ENCODE results near the gene RHOH. TPM values are rescaled to one million over a fixed set of nuclear protein-coding genes. Genes with fewer than 3 reads are reported as not detected.

The RHOH gene
- total RNA-seq, 2 donors from 2014 or later, result 1.6 to 2.6 TPM

GRCh38 chr4:40216622-40217366 is 20.0 kb downstream of the RHOH start:
- TF ChIP-seq CTCF (IDR thresholded peaks at IDR 0.05), result no peak
- Histone ChIP-seq H3K4me1 (no peaks in the 10 kb centered on the region), H3K36me3 (no peaks in the 10 kb centered on the region), H3K4me3 (no peak overlapping the region), H3K9me3 (no peaks in the 10 kb centered on the region), H3K27me3 (no peaks in the 10 kb centered on the region), H3K9ac (ENCODE audit: low read depth in 2 of 2, low read length in 2 of 2) (no peak overlapping the region), H3K27ac (no peak overlapping the region)
- intact Hi-C loops (cut with DNase I), result no loop called here
- DNase-seq, result no peak

- no peaks in the 10 kb centered on the region for H3K4me1 ChIP-seq
- H3K27me3 ChIP-seq, result no peaks in the 10 kb centered on the region
- no peaks in the 10 kb centered on the region for H3K9me3 ChIP-seq
- no peak overlapping the region for H3K27ac ChIP-seq
- no peak overlapping the region for H3K4me3 ChIP-seq
- intact Hi-C loops (cut with DNase I), result no loop called here
- no peak overlapping the region for H3K9ac ChIP-seq (ENCODE audit: low read depth in 2 of 2, low read length in 2 of 2)
- TF ChIP-seq CTCF (IDR thresholded peaks at IDR 0.05), result no peak
- DNase-seq, result no peak
- no peaks in the 10 kb centered on the region for H3K36me3 ChIP-seq
Measured at GRCh38 chr4:40221744-40222143, 24.9 kb downstream of the RHOH start.

GRCh38 chr4:40223343-40223742 is 26.5 kb downstream of the RHOH start:
- H3K27ac ChIP-seq, result no peak overlapping the region
- H3K9me3 ChIP-seq, result no peaks in the 10 kb centered on the region
- TF ChIP-seq CTCF (IDR thresholded peaks at IDR 0.05), result no peak
- no peaks in the 10 kb centered on the region for H3K4me1 ChIP-seq
- H3K27me3 ChIP-seq, result no peaks in the 10 kb centered on the region
- H3K36me3 ChIP-seq, result no peaks in the 10 kb centered on the region
- DNase-seq, result no peak
- intact Hi-C loops (cut with DNase I), result no loop called here
- H3K4me3 ChIP-seq, result no peak overlapping the region
- no peak overlapping the region for H3K9ac ChIP-seq (ENCODE audit: low read depth in 2 of 2, low read length in 2 of 2)

- H3K9me3 ChIP-seq, result no peaks in the 10 kb centered on the region
- no peak overlapping the region for H3K9ac ChIP-seq (ENCODE audit: low read depth in 2 of 2, low read length in 2 of 2)
- H3K4me1 ChIP-seq, result no peaks in the 10 kb centered on the region
- intact Hi-C loops (cut with DNase I), result no loop called here
- H3K4me3 ChIP-seq, result no peak overlapping the region
- no peak for TF ChIP-seq CTCF (IDR thresholded peaks at IDR 0.05)
- no peak overlapping the region for H3K27ac ChIP-seq
- H3K36me3 ChIP-seq, result no peaks in the 10 kb centered on the region
- H3K27me3 ChIP-seq, result no peaks in the 10 kb centered on the region
- DNase-seq, result no peak
Measured at GRCh38 chr4:40224432-40224831, 27.6 kb downstream of the RHOH start.

- no peak for DNase-seq
- no peaks in the 10 kb centered on the region for H3K36me3 ChIP-seq
- no peaks in the 10 kb centered on the region for H3K27me3 ChIP-seq
- no peaks in the 10 kb centered on the region for H3K9me3 ChIP-seq
- H3K4me1 ChIP-seq, result no peaks in the 10 kb centered on the region
- TF ChIP-seq CTCF (IDR thresholded peaks at IDR 0.05), result no peak
- H3K4me3 ChIP-seq, result no peak overlapping the region
- no peak overlapping the region for H3K9ac ChIP-seq (ENCODE audit: low read depth in 2 of 2, low read length in 2 of 2)
- H3K27ac ChIP-seq, result no peak overlapping the region
- intact Hi-C loops (cut with DNase I), result no loop called here
Measured at GRCh38 chr4:40225497-40225896, 28.7 kb downstream of the RHOH start.

Measured in colonic mucosa (tissue), 4 donors.